Naive thymus-derived CD4-positive, alpha-beta T cell (primary cell): ENCODE results near the gene EXOC6B. TPM values are rescaled to one million over a fixed set of nuclear protein-coding genes. Genes with fewer than 3 reads are reported as not detected.
"Not testable (repeated sequence)": the region's sequence is repeated elsewhere in the genome, so short reads cannot be mapped to it uniquely, and the experiment has no call there.

Experiments
- ATAC-seq: fragments of 150-1000 bp; cut with Tn5 transposase; 2 replicates; pipeline ENCODE4 v1.10.0; 2021; ENCODE audit warnings: mild to moderate bottlenecking, moderate library complexity
- CTCF ChIA-PET: fragments of 350-600 bp; sonication (Branson Sonifier 250); formaldehyde crosslinking; loops from one replicate; lab custom pipeline; 2021; ENCODE audit warnings: antibody characterized with exemption; lab: Charles Lee
- POLR2A ChIA-PET: fragments of 350-600 bp; sonication (Branson Sonifier 250); formaldehyde crosslinking; loops from one replicate; lab custom pipeline; 2021; ENCODE audit warnings: antibody characterized with exemption, inconsistent platforms; lab: Charles Lee
- DNase-seq, 9 donors: peaks; one replicate each; pipeline versions ENCODE4 v3.0.0 to v3.0.0-alpha.2; 2020 to 2022; ENCODE audit warnings: mixed read lengths in 1 of 9
- H3K27ac ChIP-seq: one replicate; pipeline ENCODE4 v1.7.0; 2013; ENCODE audit warnings: mild to moderate bottlenecking, low read depth, low read length, moderate library complexity
- H3K27me3 ChIP-seq, 2 donors: one replicate each; pipeline ENCODE4 v1.7.0; 2013; ENCODE audit warnings: low read length in 2 of 2, mild to moderate bottlenecking in 2 of 2, moderate library complexity in 2 of 2; ENCODE audit not compliant: control insufficient read depth in 2 of 2, insufficient read depth in 2 of 2
- H3K36me3 ChIP-seq, 3 experiments: 1 replicate in 2 of 3; 2 replicates in 1 of 3; pipeline ENCODE4 v1.7.0; 2013; ENCODE audit warnings: low read length in 3 of 3, mild to moderate bottlenecking in 3 of 3, moderate library complexity in 1 of 3; ENCODE audit not compliant: insufficient read depth in 3 of 3, control insufficient read depth in 2 of 3
- H3K4me1 ChIP-seq, 2 donors: one replicate each; pipeline ENCODE4 v1.7.0; 2013; ENCODE audit warnings: low read length in 2 of 2, mild to moderate bottlenecking in 2 of 2, moderate library complexity in 1 of 2; ENCODE audit not compliant: control insufficient read depth in 2 of 2, insufficient read depth in 2 of 2
- H3K4me3 ChIP-seq: 2 replicates; pipeline ENCODE4 v1.7.0; 2013; ENCODE audit warnings: mild to moderate bottlenecking, low read length
- H3K9me3 ChIP-seq, 3 experiments: 1 replicate in 2 of 3; 2 replicates in 1 of 3; pipeline ENCODE4 v1.7.0; 2013; ENCODE audit warnings: low read length in 3 of 3; ENCODE audit not compliant: control insufficient read depth in 2 of 3
- H3K27ac Mint-ChIP-seq, 9 donors: one replicate each; pipeline ENCODE4 v1.8.0; 2020 to 2022; ENCODE audit warnings: mixed read lengths in 9 of 9, mild to moderate bottlenecking in 8 of 9, moderate library complexity in 5 of 9, inconsistent platforms in 2 of 9
- H3K27me3 Mint-ChIP-seq, 5 donors: one replicate each; pipeline ENCODE4 v1.8.0; 2021 to 2022; ENCODE audit warnings: mixed read lengths in 5 of 5, mild to moderate bottlenecking in 1 of 5
- H3K36me3 Mint-ChIP-seq, 5 donors: one replicate each; pipeline ENCODE4 v1.8.0; 2020 to 2022; ENCODE audit warnings: mixed read lengths in 5 of 5, mild to moderate bottlenecking in 3 of 5, inconsistent platforms in 1 of 5
- H3K4me1 Mint-ChIP-seq, 7 donors: one replicate each; pipeline ENCODE4 v1.8.0; 2020 to 2022; ENCODE audit warnings: mixed read lengths in 7 of 7, mild to moderate bottlenecking in 3 of 7, inconsistent platforms in 1 of 7
- H3K4me3 Mint-ChIP-seq, 10 donors: one replicate each; pipeline ENCODE4 v1.8.0; 2020 to 2022; ENCODE audit warnings: mild to moderate bottlenecking in 10 of 10, mixed read lengths in 10 of 10, moderate library complexity in 6 of 10, inconsistent platforms in 2 of 10
- H3K9me3 Mint-ChIP-seq, 11 donors: one replicate each; pipeline ENCODE4 v1.8.0; 2020 to 2022; ENCODE audit warnings: mixed read lengths in 11 of 11, mild to moderate bottlenecking in 4 of 11, inconsistent platforms in 1 of 11, moderate library complexity in 1 of 11
- intact Hi-C, 2 donors: fragments of 100-400 bp; cut with micrococcal nuclease; formaldehyde crosslinking; loops; one replicate each; pipeline ENCODE4 v1.15.1; 2023
- polyA plus RNA-seq, 2 donors: library from polyadenylated mRNA; unstranded; fragments of 300-500 nt; fragmentation: Illumina TruSeq; gene quantifications; one replicate each; pipeline ENCODE4 v1.2.3, GENCODE V29; 2021
- total RNA-seq, 6 experiments: library from RNA in 5 of 6; stranded (reverse) in 5 of 6; gene quantifications; 1 replicate in 5 of 6; 2 replicates in 1 of 6; pipeline ENCODE4 v1.2.3 and lab custom pipeline; 2021 to 2026

The EXOC6B gene
- total and polyA plus RNA-seq, 7 experiments from 2014 or later: 3.5 to 21.9 (median 15.1) TPM

- H3K9me3 ChIP-seq, H3K27ac ChIP-seq, H3K4me1 Mint-ChIP-seq, CTCF ChIA-PET, H3K4me1 ChIP-seq, DNase-seq, H3K27me3 ChIP-seq, H3K27ac Mint-ChIP-seq, H3K36me3 ChIP-seq, H3K27me3 Mint-ChIP-seq, intact Hi-C loops, ATAC-seq, POLR2A ChIA-PET, H3K4me3 ChIP-seq, H3K4me3 Mint-ChIP-seq: not testable (repeated sequence)
- peaks cover 0 to 12% (median 5%) of the 10 kb centered on the region in 11 donors for H3K9me3 Mint-ChIP-seq
- H3K36me3 Mint-ChIP-seq: peaks cover 0 to 46% (median 38%) of the 10 kb centered on the region in 5 donors
These were observed 270.9 kb downstream of the EXOC6B start for GRCh38 chr2:72554910-72555309.

DNA sequence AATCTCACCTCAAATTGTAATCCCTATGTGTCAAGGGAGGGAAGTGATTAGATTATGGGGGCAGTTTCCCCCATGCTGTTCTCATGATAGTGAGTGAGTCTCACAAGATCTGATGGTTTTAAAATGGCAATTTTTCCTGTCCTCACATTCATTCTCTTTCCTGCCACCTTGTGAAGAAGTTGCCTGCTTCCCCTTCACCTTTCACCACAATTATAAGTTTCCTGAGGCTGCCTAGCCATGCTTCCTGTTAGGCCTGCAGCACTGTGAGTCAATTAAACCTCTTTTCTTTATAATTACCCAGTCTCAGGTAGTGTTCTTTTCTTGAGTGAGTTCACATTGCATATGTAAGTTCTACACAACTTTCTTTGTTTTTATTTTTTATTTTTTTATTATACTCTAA lies 271.5 kb downstream of the EXOC6B start:
- Histone ChIP-seq H3K9me3 (no peaks in the 10 kb centered on the region), H3K4me3 (no peak overlapping the region), H3K27ac (no peak overlapping the region), H3K4me1 (no peaks in the 10 kb centered on the region), H3K36me3 (no peaks in the 10 kb centered on the region), H3K27me3 (no peaks in the 10 kb centered on the region)
- H3K27ac Mint-ChIP-seq: peak overlapping the region in 1 of 9 donors; percentile 47
- H3K27me3 Mint-ChIP-seq: no peaks in the 10 kb centered on the region
- ATAC-seq: no peak
- H3K36me3 Mint-ChIP-seq: peaks cover 0 to 46% (median 40%) of the 10 kb centered on the region in 5 donors
- intact Hi-C loops: no loop called here
- peaks cover 0 to 12% (median 5%) of the 10 kb centered on the region in 11 donors for H3K9me3 Mint-ChIP-seq
- POLR2A ChIA-PET: no interaction called here
- CTCF ChIA-PET: no interaction called here
- H3K4me3 Mint-ChIP-seq: no peak overlapping the region
- peaks cover 0 to 2% (median 0%) of the 10 kb centered on the region in 7 donors for H3K4me1 Mint-ChIP-seq
- no peak for DNase-seq

GRCh38 chr2:72548081-72548764 lies 277.6 kb downstream of the EXOC6B start:
- no peaks in the 10 kb centered on the region for H3K27me3 Mint-ChIP-seq
- no peaks in the 10 kb centered on the region for H3K9me3 Mint-ChIP-seq
- ChIA-PET CTCF (no interaction called here), POLR2A (no interaction called here)
- H3K4me3 Mint-ChIP-seq: no peak overlapping the region
- Histone ChIP-seq H3K27me3 (no peaks in the 10 kb centered on the region), H3K4me3 (no peak overlapping the region), H3K36me3 (no peaks in the 10 kb centered on the region), H3K4me1 (no peaks in the 10 kb centered on the region), H3K27ac (no peak overlapping the region), H3K9me3 (no peaks in the 10 kb centered on the region)
- intact Hi-C loops: no loop called here
- DNase-seq (no peak), ATAC-seq (no peak)
- no peak overlapping the region for H3K27ac Mint-ChIP-seq
- H3K36me3 Mint-ChIP-seq: peaks cover 0 to 23% (median 4%) of the 10 kb centered on the region in 5 donors
- H3K4me1 Mint-ChIP-seq: peaks cover 0 to 2% (median 0%) of the 10 kb centered on the region in 7 donors

- no peak for ATAC-seq
- H3K36me3 Mint-ChIP-seq: peaks cover 0 to 30% (median 20%) of the 10 kb centered on the region in 5 donors
- no peaks in the 10 kb centered on the region for H3K27me3 Mint-ChIP-seq
These were observed 280.0 kb downstream of the EXOC6B start for GRCh38 chr2:72545790-72546189.

DNA sequence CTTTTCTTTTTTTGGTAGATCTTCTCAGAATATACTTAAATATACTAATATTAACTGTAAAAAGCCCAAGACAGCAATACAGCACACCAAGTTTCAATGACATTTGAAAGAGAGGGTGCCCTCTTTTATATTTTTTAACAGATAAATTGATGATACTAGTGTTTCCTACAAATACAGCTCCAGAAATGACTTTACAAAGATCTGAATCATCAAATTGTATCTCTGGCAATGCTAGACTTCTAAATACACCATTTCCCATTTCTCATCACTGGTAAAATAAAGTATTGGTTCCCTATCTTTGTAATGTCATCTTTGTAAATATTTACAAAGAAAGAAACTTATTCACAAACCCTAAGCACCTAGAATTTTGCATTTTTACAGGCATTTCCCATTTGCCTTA lies 281.3 kb downstream of the EXOC6B start:
- ChIA-PET POLR2A (no interaction called here), CTCF (no interaction called here)
- peaks cover 0 to 6% (median 0%) of the 10 kb centered on the region in 7 donors for H3K4me1 Mint-ChIP-seq
- no peaks in the 10 kb centered on the region for H3K27me3 Mint-ChIP-seq
- no peak overlapping the region for H3K27ac Mint-ChIP-seq
- peaks cover 0 to 32% (median 25%) of the 10 kb centered on the region in 5 donors for H3K36me3 Mint-ChIP-seq
- DNase-seq (no peak), ATAC-seq (no peak)
- H3K36me3 ChIP-seq: no peaks in the 10 kb centered on the region
- H3K4me1 ChIP-seq: no peaks in the 10 kb centered on the region
- no peak overlapping the region for H3K4me3 ChIP-seq
- peaks cover 0 to 12% (median 0%) of the 10 kb centered on the region in 11 donors for H3K9me3 Mint-ChIP-seq
- no peak overlapping the region for H3K27ac ChIP-seq
- H3K9me3 ChIP-seq: no peaks in the 10 kb centered on the region
- no peak overlapping the region for H3K4me3 Mint-ChIP-seq
- no peaks in the 10 kb centered on the region for H3K27me3 ChIP-seq
- intact Hi-C loops: no loop called here

More at GRCh38 chr2:72545790-72546189, 280.0 kb downstream of the EXOC6B start:
- POLR2A ChIA-PET: no interaction called here
- CTCF ChIA-PET: no interaction called here
- peaks cover 0 to 8% (median 0%) of the 10 kb centered on the region in 11 donors for H3K9me3 Mint-ChIP-seq
- Histone ChIP-seq H3K36me3 (no peaks in the 10 kb centered on the region), H3K9me3 (no peaks in the 10 kb centered on the region), H3K4me1 (no peaks in the 10 kb centered on the region), H3K27ac (no peak overlapping the region), H3K27me3 (no peaks in the 10 kb centered on the region), H3K4me3 (no peak overlapping the region)
- no peak for DNase-seq
- H3K4me1 Mint-ChIP-seq: peaks cover 0 to 6% (median 0%) of the 10 kb centered on the region in 7 donors
- H3K4me3 Mint-ChIP-seq: no peak overlapping the region
- intact Hi-C loops: no loop called here
- H3K27ac Mint-ChIP-seq: no peak overlapping the region

DNA sequence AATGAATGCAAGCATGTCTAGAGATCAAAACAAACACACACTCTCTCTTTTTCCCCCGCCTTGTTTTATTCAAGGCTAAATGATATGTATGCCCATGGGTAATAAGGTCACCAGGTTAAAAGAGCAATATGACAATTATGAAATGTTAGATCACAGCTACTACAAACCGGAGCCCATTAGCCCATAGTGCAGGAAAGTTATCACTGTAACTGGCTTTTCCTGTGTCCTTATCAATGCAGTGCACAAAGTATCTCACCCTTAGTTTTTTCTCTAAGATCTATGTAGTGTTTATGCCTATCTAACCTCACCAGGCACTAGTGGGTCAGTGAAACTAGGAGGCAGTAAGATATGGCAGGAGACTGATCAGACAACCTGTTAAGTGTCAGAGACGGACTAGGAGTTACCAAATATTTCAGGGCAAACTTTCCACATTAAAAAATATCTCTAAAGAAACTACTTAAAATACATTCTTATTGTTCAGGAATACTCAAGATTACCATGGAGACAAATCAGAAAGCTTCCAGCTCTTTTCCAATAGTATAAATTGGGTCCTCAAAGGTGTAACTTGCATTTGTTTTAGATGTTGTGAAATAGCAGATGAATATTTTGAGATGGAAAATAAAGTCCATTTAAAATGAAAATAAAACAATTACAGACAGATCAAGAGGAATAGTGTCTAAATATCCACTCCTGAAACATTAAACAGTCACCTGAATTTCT lies 282.2 kb downstream of the EXOC6B start:
- H3K4me3 Mint-ChIP-seq: no peak overlapping the region
- POLR2A ChIA-PET: no interaction called here
- H3K27ac ChIP-seq: no peak overlapping the region
- H3K9me3 ChIP-seq: no peaks in the 10 kb centered on the region
- no peaks in the 10 kb centered on the region for H3K4me1 ChIP-seq
- H3K9me3 Mint-ChIP-seq: peaks cover 0 to 12% (median 0%) of the 10 kb centered on the region in 11 donors
- intact Hi-C loops: no loop called here
- peaks cover 0 to 26% (median 19%) of the 10 kb centered on the region in 5 donors for H3K36me3 Mint-ChIP-seq
- no peak overlapping the region for H3K27ac Mint-ChIP-seq
- H3K4me1 Mint-ChIP-seq: peaks cover 0 to 6% (median 0%) of the 10 kb centered on the region in 7 donors
- H3K27me3 Mint-ChIP-seq: no peaks in the 10 kb centered on the region
- no peak overlapping the region for H3K4me3 ChIP-seq
- H3K27me3 ChIP-seq: no peaks in the 10 kb centered on the region
- no peak for DNase-seq
- ATAC-seq: no peak
- H3K36me3 ChIP-seq: no peaks in the 10 kb centered on the region
- CTCF ChIA-PET: no interaction called here
